T-helper 2 cell treated with Interferon-gamma antibody and Interleukin-4, amounts not matched to agents 5 μg/mL and 100 μg/mL, for 36 hours (primary cell): ENCODE results near the gene WDR53.
"Not testable (repeated sequence)": the region's sequence is repeated elsewhere in the genome, so short reads cannot be mapped to it uniquely, and the experiment has no call there.

Source experiments
- DNase-seq: peaks from one replicate; pipeline ENCODE4 v3.0.0; 2021; ENCODE audit warnings: low spot score
- H3K27ac Mint-ChIP-seq: one replicate; pipeline ENCODE4 v1.8.0; 2021; ENCODE audit warnings: mild to moderate bottlenecking, mixed read lengths
- H3K27me3 Mint-ChIP-seq: one replicate; pipeline ENCODE4 v1.8.0; 2021; ENCODE audit warnings: low read depth, mixed read lengths
- H3K36me3 Mint-ChIP-seq: one replicate; pipeline ENCODE4 v1.8.0; 2021; ENCODE audit warnings: low read depth, mixed read lengths
- H3K4me1 Mint-ChIP-seq: one replicate; pipeline ENCODE4 v1.8.0; 2021; ENCODE audit warnings: low read depth, mixed read lengths
- H3K4me3 Mint-ChIP-seq: one replicate; pipeline ENCODE4 v1.8.0; 2022; ENCODE audit warnings: mild to moderate bottlenecking, moderate library complexity, mixed read lengths
- H3K9me3 Mint-ChIP-seq: one replicate; pipeline ENCODE4 v1.8.0; 2021; ENCODE audit warnings: mixed read lengths

The WDR53 gene

GRCh38 chr3:196519718-196520082, 48.7 kb downstream of the WDR53 start:
- Mint-ChIP-seq H3K9me3 (peaks cover 51% of the 10 kb centered on the region), H3K27me3 (no peaks in the 10 kb centered on the region), H3K36me3 (peaks cover 14% of the 10 kb centered on the region)

GRCh38 chr3:196518966-196519717, 49.2 kb downstream of the WDR53 start:
- H3K9me3 Mint-ChIP-seq, result peaks cover 54% of the 10 kb centered on the region
- H3K4me3 Mint-ChIP-seq, result no peak overlapping the region
- peaks cover 14% of the 10 kb centered on the region for H3K36me3 Mint-ChIP-seq
- DNase-seq, result peak; percentile 50
- no peaks in the 10 kb centered on the region for H3K27me3 Mint-ChIP-seq
- H3K27ac Mint-ChIP-seq, result no peak overlapping the region
- no peaks in the 10 kb centered on the region for H3K4me1 Mint-ChIP-seq

More at GRCh38 chr3:196519718-196520082, 48.7 kb downstream of the WDR53 start:
- H3K4me1 Mint-ChIP-seq, result no peaks in the 10 kb centered on the region
- H3K27ac Mint-ChIP-seq, result no peak overlapping the region
- H3K4me3 Mint-ChIP-seq, result no peak overlapping the region
- DNase-seq, result no peak

DNA sequence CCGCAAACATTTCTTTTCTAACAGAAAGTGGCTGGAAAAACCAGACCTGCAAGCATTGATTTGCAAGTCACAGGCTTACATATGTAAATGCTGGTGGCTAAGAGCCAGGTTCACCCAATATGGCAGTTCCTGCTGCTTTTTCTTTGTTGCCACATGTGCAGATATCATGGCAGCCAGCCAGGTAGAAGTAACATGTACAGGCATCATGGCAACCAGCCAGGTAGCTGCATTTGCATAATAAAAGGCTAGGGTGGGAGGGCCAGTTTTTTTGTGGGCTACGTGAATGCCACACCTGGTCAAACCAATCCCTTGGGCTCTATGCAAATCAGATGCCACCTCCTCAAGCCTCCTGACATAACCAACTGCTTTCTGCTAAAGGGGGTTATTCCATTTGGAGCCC, 50.4 kb downstream of the WDR53 start:
- H3K4me1 Mint-ChIP-seq, result peaks cover 3% of the 10 kb centered on the region
- DNase-seq, result no peak
- no peaks in the 10 kb centered on the region for H3K27me3 Mint-ChIP-seq
- no peak overlapping the region for H3K4me3 Mint-ChIP-seq
- H3K9me3 Mint-ChIP-seq, result peaks cover 58% of the 10 kb centered on the region
- H3K27ac Mint-ChIP-seq, result no peak overlapping the region
- H3K36me3 Mint-ChIP-seq, result peaks cover 17% of the 10 kb centered on the region

- peaks cover 54% of the 10 kb centered on the region for H3K9me3 Mint-ChIP-seq
- no peak overlapping the region for H3K4me3 Mint-ChIP-seq
- H3K27me3 Mint-ChIP-seq, result no peaks in the 10 kb centered on the region
- no peak overlapping the region for H3K27ac Mint-ChIP-seq
- H3K36me3 Mint-ChIP-seq, result peaks cover 17% of the 10 kb centered on the region
- DNase-seq, result no peak
- peaks cover 4% of the 10 kb centered on the region for H3K4me1 Mint-ChIP-seq
These were observed 51.1 kb downstream of the WDR53 start for GRCh38 chr3:196517162-196517800.

GRCh38 chr3:196514913-196515621, 53.3 kb downstream of the WDR53 start, which contains the start of gene SMCO1:
Gene SMCO1 (minus strand): TSS chr3:196515346. CDS start chr3:196515209, 137 bp downstream.
- Mint-ChIP-seq H3K27ac (no peak within 1 kb of the TSS), H3K36me3 (peaks cover 9% of the 10 kb centered on the region), H3K27me3 (no peaks in the 10 kb centered on the region)

DNA sequence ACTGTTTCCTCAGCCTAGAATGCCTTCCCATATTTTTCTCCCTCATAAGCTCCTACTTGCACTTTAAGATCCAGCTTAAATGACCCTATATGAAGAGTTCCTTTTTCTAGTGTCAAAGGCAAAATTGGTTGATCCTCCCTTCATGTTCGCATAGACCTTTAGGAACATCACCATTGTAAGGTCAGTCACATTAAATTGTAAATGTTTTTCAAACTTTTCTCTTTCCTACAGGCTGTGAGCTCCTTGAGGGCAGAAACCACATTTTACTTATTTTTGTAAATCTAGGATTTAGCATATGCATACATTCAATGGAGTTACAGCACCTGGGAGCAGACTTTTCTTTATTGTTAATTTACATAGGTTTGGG, 54.0 kb downstream of the WDR53 start:
- Mint-ChIP-seq H3K4me3 (no peak overlapping the region), H3K9me3 (peaks cover 30% of the 10 kb centered on the region), H3K27me3 (no peaks in the 10 kb centered on the region), H3K36me3 (peaks cover 5% of the 10 kb centered on the region), H3K27ac (no peak overlapping the region), H3K4me1 (peaks cover 11% of the 10 kb centered on the region)
- no peak for DNase-seq

More at GRCh38 chr3:196514913-196515621, 53.3 kb downstream of the WDR53 start, which contains the start of gene SMCO1:
- H3K9me3 Mint-ChIP-seq, result peaks cover 37% of the 10 kb centered on the region
- peaks cover 11% of the 10 kb centered on the region for H3K4me1 Mint-ChIP-seq
- no peak within 1 kb of the TSS for H3K4me3 Mint-ChIP-seq
- no peak for DNase-seq

GRCh38 chr3:196513697-196514349, 54.5 kb downstream of the WDR53 start:
- Mint-ChIP-seq H3K9me3 (peaks cover 25% of the 10 kb centered on the region), H3K4me1 (peaks cover 11% of the 10 kb centered on the region), H3K4me3 (no peak overlapping the region), H3K27me3 (no peaks in the 10 kb centered on the region), H3K27ac (no peak overlapping the region), H3K36me3 (peaks cover 4% of the 10 kb centered on the region)
- DNase-seq, result no peak

- H3K36me3 Mint-ChIP-seq, H3K27me3 Mint-ChIP-seq: not testable (repeated sequence)
- peak overlapping the region; percentile 49 for H3K27ac Mint-ChIP-seq
- H3K9me3 Mint-ChIP-seq, result peaks cover 30% of the 10 kb centered on the region
- H3K4me1 Mint-ChIP-seq, result peaks cover 11% of the 10 kb centered on the region
- peak overlapping the region; percentile 10 for H3K4me3 Mint-ChIP-seq
- DNase-seq, result peak; percentile 18
These were observed 56.5 kb downstream of the WDR53 start for GRCh38 chr3:196511646-196512425.

GRCh38 chr3:196511108-196511507, 57.2 kb downstream of the WDR53 start:
- H3K9me3 Mint-ChIP-seq, result peaks cover 32% of the 10 kb centered on the region
- peaks cover 10% of the 10 kb centered on the region for H3K36me3 Mint-ChIP-seq
- not testable (repeated sequence) for H3K27ac Mint-ChIP-seq, H3K4me3 Mint-ChIP-seq, H3K27me3 Mint-ChIP-seq, DNase-seq
- H3K4me1 Mint-ChIP-seq, result peaks cover 11% of the 10 kb centered on the region

DNA sequence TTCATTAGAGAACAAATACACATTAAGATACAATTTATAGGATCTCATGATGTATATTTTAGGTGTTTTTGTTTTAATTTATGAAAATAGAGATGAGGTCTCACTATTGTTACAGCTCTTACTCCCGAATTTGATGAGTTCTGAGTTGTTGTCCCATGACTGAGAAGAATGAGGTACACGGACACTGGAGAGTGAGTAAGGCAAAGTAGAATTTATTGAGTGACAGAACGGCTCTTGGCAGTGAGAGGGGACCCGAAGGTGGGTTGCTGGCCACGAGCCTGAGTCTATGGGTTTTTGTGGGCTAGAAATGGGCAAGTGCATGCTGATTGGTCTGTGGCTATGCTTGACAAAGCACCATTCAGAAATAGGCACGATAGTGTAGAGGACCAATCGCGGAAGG, 61.7 kb downstream of the WDR53 start:
- no peak overlapping the region for H3K4me3 Mint-ChIP-seq
- peaks cover 28% of the 10 kb centered on the region for H3K9me3 Mint-ChIP-seq
- H3K4me1 Mint-ChIP-seq, result peaks cover 8% of the 10 kb centered on the region
- peaks cover 21% of the 10 kb centered on the region for H3K36me3 Mint-ChIP-seq
- H3K27me3 Mint-ChIP-seq, result no peaks in the 10 kb centered on the region
- H3K27ac Mint-ChIP-seq, result no peak overlapping the region
- no peak for DNase-seq

DNA sequence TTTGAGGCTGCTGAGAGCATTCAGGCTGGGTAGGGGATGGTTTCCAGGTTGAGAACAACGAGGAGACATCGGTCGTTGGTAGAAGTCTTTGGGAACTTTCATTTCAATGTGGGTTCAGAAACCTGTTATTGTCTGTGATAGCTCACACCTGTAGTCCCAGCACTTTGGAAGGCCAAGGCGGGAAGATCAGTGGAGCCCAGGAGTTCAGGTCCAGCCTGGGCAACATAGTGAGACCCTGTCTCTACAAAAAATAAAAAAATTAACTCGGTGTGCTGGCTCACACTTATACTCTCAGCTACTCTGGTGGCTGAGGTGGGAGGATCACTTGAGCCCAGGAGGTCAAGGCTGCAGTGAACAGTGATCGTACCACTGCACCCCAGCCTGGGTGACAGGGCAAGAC, 63.8 kb downstream of the WDR53 start:
- H3K27me3 Mint-ChIP-seq, result no peaks in the 10 kb centered on the region
- H3K4me3 Mint-ChIP-seq, result peak overlapping the region; percentile 26
- peak overlapping the region; percentile 26 for H3K27ac Mint-ChIP-seq
- H3K4me1 Mint-ChIP-seq, result peaks cover 16% of the 10 kb centered on the region
- DNase-seq, result no peak
- peaks cover 38% of the 10 kb centered on the region for H3K36me3 Mint-ChIP-seq
- peaks cover 24% of the 10 kb centered on the region for H3K9me3 Mint-ChIP-seq
